GM19023 (cell line): ENCODE results near the gene GPR55.

Experiments
- ATAC-seq: cut with Tn5 transposase; IDR thresholded peaks from one replicate; pipeline ENCODE4 v1.9.1; 2021; ENCODE audit warnings: mild to moderate bottlenecking, moderate library complexity; ENCODE audit not compliant: unreplicated experiment

GPR55 gene

GRCh38 chr2:230921806-230922595, 3.0 kb downstream of the GPR55 start:
- no peak for ATAC-seq

- no peak for ATAC-seq
Observed at GRCh38 chr2:230920167-230920566, 4.9 kb downstream of the GPR55 start.

- no peak for ATAC-seq
Observed at GRCh38 chr2:230919681-230920080, 5.4 kb downstream of the GPR55 start.

- no peak for ATAC-seq
Observed at GRCh38 chr2:230919240-230919639, 5.8 kb downstream of the GPR55 start.

GRCh38 chr2:230916218-230916617, 8.8 kb downstream of the GPR55 start:
- ATAC-seq = no peak

GRCh38 chr2:230915319-230915718, 9.7 kb downstream of the GPR55 start:
- no peak for ATAC-seq

GRCh38 chr2:230914886-230915285, 10.2 kb downstream of the GPR55 start:
- no peak for ATAC-seq

GRCh38 chr2:230913406-230914143, 11.5 kb downstream of the GPR55 start:
- ATAC-seq = no peak

- ATAC-seq = no peak
Observed at GRCh38 chr2:230912724-230913123, 12.3 kb downstream of the GPR55 start.

- ATAC-seq = no peak
Observed at GRCh38 chr2:230912046-230912445, 13.0 kb downstream of the GPR55 start.

GRCh38 chr2:230910546-230911177, 14.4 kb downstream of the GPR55 start:
- ATAC-seq = no peak

GRCh38 chr2:230909841-230910545, 15.0 kb downstream of the GPR55 start:
- no peak for ATAC-seq

- no peak for ATAC-seq
Observed at GRCh38 chr2:230908595-230909191, 16.3 kb downstream of the GPR55 start.

- no peak for ATAC-seq
Observed at GRCh38 chr2:230908092-230908594, 16.9 kb downstream of the GPR55 start.

GRCh38 chr2:230907361-230908091, 17.5 kb downstream of the GPR55 start:
- ATAC-seq = no peak

GRCh38 chr2:230906471-230907230, 18.4 kb downstream of the GPR55 start:
- no peak for ATAC-seq

GRCh38 chr2:230905448-230906421, 19.3 kb downstream of the GPR55 start:
- no peak for ATAC-seq

GRCh38 chr2:230904856-230905447, 20.1 kb downstream of the GPR55 start:
- ATAC-seq = no peak
